H9 (cell line): Measurements from ENCODE around the gene KMT5B. TPM values are rescaled to one million over a fixed set of nuclear protein-coding genes. Genes with fewer than 3 reads are reported as not detected.

Experiments used
- DNase-seq: peaks from one replicate; pipeline ENCODE4 v3.0.0-alpha.2; 2017
- H2AFZ ChIP-seq: one replicate; pipeline ENCODE4 v1.6.1; 2013; ENCODE audit warnings: mild to moderate bottlenecking, low read length, control low read depth, moderate library complexity
- H2AK5ac ChIP-seq: 2 replicates; pipeline ENCODE4 v1.6.1; 2013; ENCODE audit warnings: low read length, control low read depth, mixed read lengths; ENCODE audit not compliant: insufficient read length
- H2BK120ac ChIP-seq: one replicate; pipeline ENCODE4 v1.6.1; 2013; ENCODE audit warnings: low read depth, mild to moderate bottlenecking, low read length, control low read depth, inconsistent platforms; ENCODE audit not compliant: poor library complexity, severe bottlenecking
- H2BK12ac ChIP-seq: 2 replicates; pipeline ENCODE4 v1.6.1; 2013; ENCODE audit warnings: low read length, control low read depth, mixed read lengths, low read depth; ENCODE audit not compliant: insufficient read length
- H2BK15ac ChIP-seq: 2 replicates; pipeline ENCODE4 v1.6.1; 2013; ENCODE audit warnings: low read depth, low read length, control low read depth
- H2BK20ac ChIP-seq: one replicate; pipeline ENCODE4 v1.6.1; 2013; ENCODE audit warnings: low read depth, mild to moderate bottlenecking, low read length, control low read depth, inconsistent platforms; ENCODE audit not compliant: poor library complexity, severe bottlenecking
- H2BK5ac ChIP-seq: 2 replicates; pipeline ENCODE4 v1.6.1; 2013; ENCODE audit warnings: low read length, control low read depth, mixed read lengths; ENCODE audit not compliant: insufficient read length
- H3K14ac ChIP-seq: 2 replicates; pipeline ENCODE4 v1.6.1; 2013; ENCODE audit warnings: low read length, control low read depth; ENCODE audit not compliant: insufficient read depth
- H3K18ac ChIP-seq: 2 replicates; pipeline ENCODE4 v1.6.1; 2013; ENCODE audit warnings: low read depth, mild to moderate bottlenecking, mixed read lengths, low read length, control low read depth; ENCODE audit not compliant: insufficient read length
- H3K23ac ChIP-seq: 2 replicates; pipeline ENCODE4 v1.6.1; 2013; ENCODE audit warnings: low read length, control low read depth, mixed read lengths, low read depth; ENCODE audit not compliant: insufficient read length
- H3K23me2 ChIP-seq: 2 replicates; pipeline ENCODE4 v1.6.1; 2013; ENCODE audit warnings: low read depth, mild to moderate bottlenecking, mixed read lengths, low read length, control low read depth; ENCODE audit not compliant: insufficient read length, poor library complexity, severe bottlenecking
- H3K27ac ChIP-seq: 2 replicates; pipeline ENCODE4 v1.5.1; 2013; ENCODE audit warnings: low read length, control low read depth, mixed read lengths, low read depth; ENCODE audit not compliant: insufficient read length
- H3K27me3 ChIP-seq: 2 replicates; pipeline ENCODE4 v1.6.1; 2013; ENCODE audit warnings: low read length, control low read depth, inconsistent platforms; ENCODE audit not compliant: insufficient read depth
- H3K4ac ChIP-seq: 2 replicates; pipeline ENCODE4 v1.6.1; 2013; ENCODE audit warnings: low read depth, mild to moderate bottlenecking, control low read depth, inconsistent platforms, low read length, moderate library complexity
- H3K4me1 ChIP-seq: 2 replicates; pipeline ENCODE4 v1.6.1; 2013; ENCODE audit warnings: low read length, control low read depth, inconsistent platforms; ENCODE audit not compliant: insufficient read depth
- H3K4me2 ChIP-seq: 2 replicates; pipeline ENCODE4 v1.6.1; 2013; ENCODE audit warnings: low read length, control low read depth, mixed read lengths; ENCODE audit not compliant: insufficient read length, insufficient read depth
- H3K56ac ChIP-seq: 2 replicates; pipeline ENCODE4 v1.6.1; 2013; ENCODE audit warnings: low read depth, mild to moderate bottlenecking, mixed read lengths, low read length, control low read depth; ENCODE audit not compliant: insufficient read length
- H3K79me1 ChIP-seq: 2 replicates; pipeline ENCODE4 v1.6.1; 2013; ENCODE audit warnings: low read depth, mild to moderate bottlenecking, moderate library complexity, low read length, control low read depth, inconsistent platforms; ENCODE audit not compliant: insufficient read depth, poor library complexity, severe bottlenecking
- H3K79me2 ChIP-seq: 2 replicates; pipeline ENCODE4 v1.6.1; 2013; ENCODE audit warnings: low read length, control low read depth, inconsistent platforms; ENCODE audit not compliant: insufficient read depth
- H3K9ac ChIP-seq: 2 replicates; pipeline ENCODE4 v1.6.1; 2013; ENCODE audit warnings: low read length, control low read depth, mixed read lengths; ENCODE audit not compliant: insufficient read length; ENCODE audit errors: extremely low read depth
- H3K9me3 ChIP-seq: one replicate; pipeline ENCODE4 v1.6.1; 2013; ENCODE audit warnings: low read depth, low read length, inconsistent platforms; ENCODE audit not compliant: control insufficient read depth
- H3T11ph ChIP-seq: one replicate; pipeline ENCODE4 v1.6.1; 2013; ENCODE audit warnings: mild to moderate bottlenecking, low read length, control low read depth, inconsistent platforms
- H4K20me1 ChIP-seq: one replicate; pipeline ENCODE4 v1.6.1; 2013; ENCODE audit not compliant: control insufficient read depth, insufficient read length, insufficient read depth
- H4K5ac ChIP-seq: 2 replicates; pipeline ENCODE4 v1.6.1; 2013; ENCODE audit warnings: low read depth, mild to moderate bottlenecking, mixed read lengths, low read length, control low read depth; ENCODE audit not compliant: insufficient read length
- H4K8ac ChIP-seq: replicated peaks from 2 replicates; pipeline ENCODE4 v1.6.1; 2013; ENCODE audit warnings: low read length, control low read depth, mixed read lengths, low read depth; ENCODE audit not compliant: insufficient read length
- H4K91ac ChIP-seq: 2 replicates; pipeline ENCODE4 v1.6.1; 2013; ENCODE audit warnings: low read depth, mild to moderate bottlenecking, moderate library complexity, mixed read lengths, low read length, control low read depth; ENCODE audit not compliant: insufficient read length
- H3K27ac Mint-ChIP-seq, 3 experiments: 2 replicates in 2 of 3; 3 replicates in 1 of 3; pipeline ENCODE4 v1.8.0; 2020 to 2021; ENCODE audit warnings: mixed read lengths in 3 of 3, mild to moderate bottlenecking in 1 of 3, moderate library complexity in 1 of 3
- H3K27me3 Mint-ChIP-seq: 2 replicates; pipeline ENCODE4 v1.8.0; 2021; ENCODE audit warnings: low read depth, mild to moderate bottlenecking, moderate library complexity, mixed read lengths
- H3K36me3 Mint-ChIP-seq, 3 experiments: 2 replicates in 2 of 3; 3 replicates in 1 of 3; pipeline ENCODE4 v1.8.0; 2020 to 2021; ENCODE audit warnings: low read depth in 3 of 3, mixed read lengths in 3 of 3; ENCODE audit not compliant: insufficient read depth in 1 of 3
- H3K4me1 Mint-ChIP-seq, 2 experiments: 2 replicates each; pipeline ENCODE4 v1.8.0; 2020; ENCODE audit warnings: mixed read lengths in 2 of 2
- H3K4me3 Mint-ChIP-seq, 2 experiments: 2 replicates in 1 of 2; 3 replicates in 1 of 2; pipeline ENCODE4 v1.8.0; 2020 to 2021; ENCODE audit warnings: mild to moderate bottlenecking in 2 of 2, mixed read lengths in 2 of 2, moderate library complexity in 1 of 2
- H3K9me3 Mint-ChIP-seq, 2 experiments: 2 replicates in 1 of 2; 3 replicates in 1 of 2; pipeline ENCODE4 v1.8.0; 2020; ENCODE audit warnings: mild to moderate bottlenecking in 2 of 2, mixed read lengths in 2 of 2, moderate library complexity in 1 of 2
- WGBS: extraction: QIAGEN DNeasy Blood & Tissue Kit; methylation state at CpG from one replicate; pipeline ENCODE4 v1.1.7; 2013; ENCODE audit warnings: missing lambda C conversion rate, low lambda C conversion rate, mixed read lengths; ENCODE audit not compliant: insufficient read length; ENCODE audit errors: extremely low coverage; 5-methylcytosine and 5-hydroxymethylcytosine counted together
- total RNA-seq: library from RNA; stranded (reverse); gene quantifications from 2 replicates; pipeline ENCODE4 v1.2.1, GENCODE V29; 2021
- TF ChIP-seq, protein P1 (sequence below): fragments of 200-600 bp; sonication (generic); conservative IDR thresholded peaks from 3 replicates; pipeline ENCODE4 v1.8.0; 2021; ENCODE audit warnings: antibody characterized with exemption, mild to moderate bottlenecking

The KMT5B gene
- total RNA-seq, 1 experiment from 2014 or later = 61.6 TPM

DNA sequence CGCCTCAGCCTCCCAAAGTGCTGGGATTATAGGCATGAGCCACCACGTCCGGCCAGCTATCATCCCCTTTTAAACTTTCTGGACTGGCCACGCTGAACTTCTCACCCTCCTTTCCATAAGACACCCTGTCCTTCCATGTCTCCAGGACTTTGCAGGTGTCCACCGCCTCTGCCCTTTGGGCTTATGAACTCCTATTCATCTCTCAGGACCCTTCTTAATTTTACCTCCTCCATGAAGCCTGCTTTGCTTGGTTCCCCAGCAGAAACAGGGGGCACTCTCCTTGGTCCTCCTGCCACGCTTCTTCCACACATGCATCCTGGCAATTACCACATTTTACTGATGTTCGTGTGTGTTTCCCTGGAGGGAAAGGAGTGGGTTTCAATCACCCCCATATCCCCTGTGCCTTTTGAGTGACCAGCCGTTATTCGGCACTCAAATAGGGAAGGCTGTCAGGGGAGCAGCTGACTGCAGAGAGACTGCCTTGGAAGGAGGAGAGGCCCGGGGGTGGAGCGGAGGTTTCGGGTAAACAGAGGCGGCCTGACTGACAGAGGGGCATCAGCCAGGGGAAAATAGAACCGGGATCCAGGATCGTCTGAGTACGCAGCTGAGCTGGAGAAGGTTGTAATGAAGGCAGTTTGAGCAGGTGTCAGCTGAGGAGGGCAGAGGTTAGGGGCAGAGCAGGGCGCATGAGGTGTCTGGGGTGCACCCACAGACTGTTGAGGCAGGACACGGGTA lies 64.9 kb downstream of the KMT5B start:
- Mint-ChIP-seq H3K27me3 (no peaks in the 10 kb centered on the region), H3K9me3 (no peaks in the 10 kb centered on the region), H3K4me3 (no peak overlapping the region; a peak in 1 of 5 replicates), H3K36me3 (no peaks in the 10 kb centered on the region), H3K4me1 (peaks cover 0 to 6% of the 10 kb centered on the region in 2 experiments; a peak in 1 of 4 replicates), H3K27ac (peak overlapping the region in 1 of 3 experiments; percentile 28; a peak in 1 of 7 replicates)
- Histone ChIP-seq H3K23me2 (no peaks in the 10 kb centered on the region), H3K14ac (no peak overlapping the region), H3K4ac (no peak overlapping the region), H3K27me3 (no peaks in the 10 kb centered on the region), H3K27ac (no peak overlapping the region), H2AK5ac (no peak overlapping the region), H2BK5ac (no peak overlapping the region), H2BK15ac (no peak overlapping the region), H4K5ac (no peak overlapping the region), H3K4me2 (no peak overlapping the region), H3K4me1 (no peaks in the 10 kb centered on the region), H3K18ac (no peak overlapping the region), H4K91ac (no peak overlapping the region), H2AFZ (no peak overlapping the region), H3K23ac (no peak overlapping the region), H3K9ac (no peak overlapping the region), H3T11ph (no peak overlapping the region), H3K79me1 (no peaks in the 10 kb centered on the region), H2BK12ac (no peak overlapping the region), H2BK20ac (no peak overlapping the region), H2BK120ac (no peak overlapping the region), H3K79me2 (no peaks in the 10 kb centered on the region), H4K8ac (no peak overlapping the region), H3K9me3 (no peaks in the 10 kb centered on the region), H3K56ac (no peak overlapping the region), H4K20me1 (no peaks in the 10 kb centered on the region)
- no peak for DNase-seq
- no CpG with 5 or more reads among the region's 18 CpGs for WGBS
- TF ChIP-seq, protein P1, sequence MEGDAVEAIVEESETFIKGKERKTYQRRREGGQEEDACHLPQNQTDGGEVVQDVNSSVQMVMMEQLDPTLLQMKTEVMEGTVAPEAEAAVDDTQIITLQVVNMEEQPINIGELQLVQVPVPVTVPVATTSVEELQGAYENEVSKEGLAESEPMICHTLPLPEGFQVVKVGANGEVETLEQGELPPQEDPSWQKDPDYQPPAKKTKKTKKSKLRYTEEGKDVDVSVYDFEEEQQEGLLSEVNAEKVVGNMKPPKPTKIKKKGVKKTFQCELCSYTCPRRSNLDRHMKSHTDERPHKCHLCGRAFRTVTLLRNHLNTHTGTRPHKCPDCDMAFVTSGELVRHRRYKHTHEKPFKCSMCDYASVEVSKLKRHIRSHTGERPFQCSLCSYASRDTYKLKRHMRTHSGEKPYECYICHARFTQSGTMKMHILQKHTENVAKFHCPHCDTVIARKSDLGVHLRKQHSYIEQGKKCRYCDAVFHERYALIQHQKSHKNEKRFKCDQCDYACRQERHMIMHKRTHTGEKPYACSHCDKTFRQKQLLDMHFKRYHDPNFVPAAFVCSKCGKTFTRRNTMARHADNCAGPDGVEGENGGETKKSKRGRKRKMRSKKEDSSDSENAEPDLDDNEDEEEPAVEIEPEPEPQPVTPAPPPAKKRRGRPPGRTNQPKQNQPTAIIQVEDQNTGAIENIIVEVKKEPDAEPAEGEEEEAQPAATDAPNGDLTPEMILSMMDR = no peak
